Bronchial epithelial cell (primary cell): ENCODE results near the gene GRIK3. TPM values are rescaled to one million over a fixed set of nuclear protein-coding genes. Genes with fewer than 3 reads are reported as not detected.

Experiments
- DNase-seq: peaks from one replicate; pipeline ENCODE4 v3.0.0-alpha.2; 2010; ENCODE audit warnings: low read depth
- FAIRE-seq: peaks from 2 replicates; lab custom pipeline; 2011; peaks lifted over from hg19 to GRCh38; lab: Jason Lieb, UNC
- H3K27me3 ChIP-seq: 2 replicates; pipeline ENCODE4 v1.5.1; 2011; ENCODE audit warnings: low read length; ENCODE audit not compliant: control insufficient read depth, insufficient read depth
- H3K36me3 ChIP-seq: 2 replicates; pipeline ENCODE4 v1.5.1; 2011; ENCODE audit warnings: low read length; ENCODE audit not compliant: control insufficient read depth, insufficient read depth
- H3K4me3 ChIP-seq: 2 replicates; pipeline ENCODE4 v1.5.1; 2011; ENCODE audit warnings: mild to moderate bottlenecking, low read depth, low read length, control low read depth
- total RNA-seq: library from RNA; depleted of rRNA; stranded (reverse); fragments of >200 nt; gene quantifications from 2 replicates; pipeline ENCODE4 v1.2.1, GENCODE V29; 2014
- TF ChIP-seq, protein P1 (sequence below): IDR thresholded peaks from 2 replicates; pipeline ENCODE4 v1.5.1; 2011; ENCODE audit warnings: mild to moderate bottlenecking, moderate library complexity, low read length, control low read depth, inconsistent platforms; ENCODE audit not compliant: insufficient read depth, severe bottlenecking

The GRIK3 gene
- total RNA-seq, 1 donor from 2014 or later: under 0.01 TPM

DNA sequence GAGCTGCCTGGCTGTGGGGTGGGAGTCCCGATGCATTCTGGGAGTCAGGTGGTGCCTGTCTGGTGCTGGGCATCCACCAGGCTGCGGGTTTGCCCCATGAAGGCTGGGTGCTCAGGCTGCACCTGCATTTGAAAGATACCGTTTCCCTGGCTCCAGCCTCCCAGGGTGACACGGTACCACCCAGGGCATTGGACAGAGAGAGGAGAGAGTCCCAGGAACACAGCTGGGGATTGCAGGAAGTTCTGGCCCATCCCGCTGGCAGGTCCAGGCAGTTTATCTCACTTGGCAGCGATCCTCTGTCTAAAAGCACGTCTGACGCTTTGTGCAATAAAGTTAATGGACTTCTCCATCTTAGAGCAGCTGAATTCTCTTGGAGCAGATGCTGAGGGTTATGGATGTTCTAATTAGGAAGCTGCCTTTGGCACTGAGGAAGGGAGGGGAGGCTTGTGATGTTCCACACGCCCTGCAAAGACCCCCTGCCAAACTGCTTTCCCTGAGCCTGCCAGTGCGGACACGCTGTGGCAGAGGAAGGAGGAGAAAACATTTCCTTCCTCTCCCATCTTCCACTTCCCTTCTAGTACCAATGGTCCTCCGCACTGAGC is 246.9 kb downstream of the GRIK3 start:
- DNase-seq: no peak
- TF ChIP-seq, protein P1, sequence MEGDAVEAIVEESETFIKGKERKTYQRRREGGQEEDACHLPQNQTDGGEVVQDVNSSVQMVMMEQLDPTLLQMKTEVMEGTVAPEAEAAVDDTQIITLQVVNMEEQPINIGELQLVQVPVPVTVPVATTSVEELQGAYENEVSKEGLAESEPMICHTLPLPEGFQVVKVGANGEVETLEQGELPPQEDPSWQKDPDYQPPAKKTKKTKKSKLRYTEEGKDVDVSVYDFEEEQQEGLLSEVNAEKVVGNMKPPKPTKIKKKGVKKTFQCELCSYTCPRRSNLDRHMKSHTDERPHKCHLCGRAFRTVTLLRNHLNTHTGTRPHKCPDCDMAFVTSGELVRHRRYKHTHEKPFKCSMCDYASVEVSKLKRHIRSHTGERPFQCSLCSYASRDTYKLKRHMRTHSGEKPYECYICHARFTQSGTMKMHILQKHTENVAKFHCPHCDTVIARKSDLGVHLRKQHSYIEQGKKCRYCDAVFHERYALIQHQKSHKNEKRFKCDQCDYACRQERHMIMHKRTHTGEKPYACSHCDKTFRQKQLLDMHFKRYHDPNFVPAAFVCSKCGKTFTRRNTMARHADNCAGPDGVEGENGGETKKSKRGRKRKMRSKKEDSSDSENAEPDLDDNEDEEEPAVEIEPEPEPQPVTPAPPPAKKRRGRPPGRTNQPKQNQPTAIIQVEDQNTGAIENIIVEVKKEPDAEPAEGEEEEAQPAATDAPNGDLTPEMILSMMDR: no peak
- no peak for FAIRE-seq
- Histone ChIP-seq H3K36me3 (no peaks in the 10 kb centered on the region), H3K27me3 (no peaks in the 10 kb centered on the region), H3K4me3 (no peak overlapping the region)

DNA sequence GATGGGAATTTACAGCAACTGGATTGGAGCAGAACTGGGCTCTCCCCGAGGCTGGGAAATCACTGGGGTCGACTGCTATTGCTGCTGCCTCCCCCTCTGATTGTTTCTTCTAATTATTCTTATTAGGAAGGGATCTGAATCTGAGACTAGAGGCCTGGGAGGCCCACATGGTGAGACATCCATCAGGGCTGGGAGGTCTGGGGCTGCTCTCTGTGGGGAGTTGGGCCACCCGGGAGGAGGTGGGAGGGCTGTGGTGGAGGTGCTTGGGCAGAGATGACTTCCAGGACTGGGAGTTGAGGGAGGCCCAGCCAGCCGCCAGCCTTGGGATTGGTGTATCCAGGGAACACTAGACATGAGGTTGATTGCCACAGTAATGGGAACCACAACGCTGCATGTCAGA is 247.9 kb downstream of the GRIK3 start:
- Histone ChIP-seq H3K36me3 (no peaks in the 10 kb centered on the region), H3K4me3 (no peak overlapping the region), H3K27me3 (no peaks in the 10 kb centered on the region)
- FAIRE-seq: no peak
- DNase-seq: no peak
- TF ChIP-seq, protein P1: no peak

- FAIRE-seq: peak; percentile 36
- Histone ChIP-seq H3K27me3 (no peaks in the 10 kb centered on the region), H3K36me3 (no peaks in the 10 kb centered on the region), H3K4me3 (no peak overlapping the region)
- TF ChIP-seq, protein P1: no peak
- DNase-seq: no peak
These were observed 250.0 kb downstream of the GRIK3 start for GRCh38 chr1:36784147-36784859.

DNA sequence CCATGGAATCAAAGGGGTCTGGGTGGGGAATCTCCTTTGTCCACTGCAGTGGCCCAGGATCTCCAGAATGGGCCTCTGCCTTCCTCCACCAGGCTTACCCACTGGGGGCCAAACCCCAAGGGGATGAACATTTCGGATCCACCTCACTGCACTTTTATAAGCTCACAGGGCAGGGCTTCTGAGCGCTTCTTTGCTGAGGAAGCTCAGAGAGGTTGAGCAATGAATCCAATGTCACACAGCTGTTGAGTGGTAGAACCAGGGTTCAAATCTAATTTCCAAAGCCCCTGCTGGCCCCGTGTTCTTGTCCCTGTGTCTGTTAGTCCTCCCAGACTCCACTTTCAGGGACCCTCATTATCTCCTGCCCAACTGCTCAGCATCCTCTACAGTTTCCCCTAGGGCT is 250.8 kb downstream of the GRIK3 start:
- Histone ChIP-seq H3K36me3 (no peaks in the 10 kb centered on the region), H3K27me3 (no peaks in the 10 kb centered on the region), H3K4me3 (no peak overlapping the region)
- TF ChIP-seq, protein P1: no peak
- FAIRE-seq (no peak), DNase-seq (no peak)

DNA sequence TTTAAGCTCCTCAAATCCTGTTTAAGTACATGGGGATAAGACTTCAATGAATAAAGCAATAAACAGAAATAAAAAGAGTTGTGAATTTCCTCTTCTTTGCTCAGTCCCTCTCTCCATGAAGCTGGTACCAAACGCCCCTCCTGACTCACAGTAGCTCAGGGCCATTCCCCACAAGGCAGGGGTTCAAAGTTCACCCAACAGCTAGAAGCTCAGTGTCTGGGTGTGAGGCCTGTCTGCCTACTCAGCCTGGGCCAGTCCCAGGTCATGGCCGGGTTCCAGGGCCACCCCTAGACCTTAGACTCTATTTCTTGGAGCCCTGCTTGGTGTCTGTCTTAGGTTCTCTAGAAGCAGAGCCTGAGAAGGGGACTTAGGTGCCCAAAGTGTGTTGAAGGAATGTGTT is 251.5 kb downstream of the GRIK3 start:
- no peaks in the 10 kb centered on the region for H3K36me3 ChIP-seq
- no peak for DNase-seq
- no peak for FAIRE-seq
- no peak overlapping the region for H3K4me3 ChIP-seq
- H3K27me3 ChIP-seq: no peaks in the 10 kb centered on the region
- TF ChIP-seq, protein P1: no peak

- H3K27me3 ChIP-seq: no peaks in the 10 kb centered on the region
- DNase-seq (no peak), FAIRE-seq (no peak)
- TF ChIP-seq, protein P1: no peak
- no peak overlapping the region for H3K4me3 ChIP-seq
- H3K36me3 ChIP-seq: no peaks in the 10 kb centered on the region
These were observed 252.2 kb downstream of the GRIK3 start for GRCh38 chr1:36782085-36782484.
